Neural cell (in vitro differentiated cells): Measurements from ENCODE around the gene SLX4IP.

Source experiments
- CTCF ChIP-seq: fragments of 450-650 bp; IDR thresholded peaks from 2 replicates; pipeline ENCODE4 v1.5.1; 2014; ENCODE audit warnings: antibody characterized with exemption, mild to moderate bottlenecking, moderate library complexity; ENCODE audit not compliant: poor library complexity, severe bottlenecking
- EZH2 ChIP-seq: fragments of 200-600, 300-800 bp; shearing (Covaris generic), sonication (generic); IDR thresholded peaks from 2 replicates; pipeline ENCODE4 v1.6.1; 2014; ENCODE audit warnings: antibody characterized with exemption, low read length, borderline replicate concordance, mild to moderate bottlenecking; ENCODE audit not compliant: insufficient read depth, poor library complexity, severe bottlenecking
- RAD21 ChIP-seq: fragments of 450-650 bp; conservative IDR thresholded peaks from 2 replicates; pipeline ENCODE4 v1.6.1; 2014; ENCODE audit warnings: antibody characterized with exemption, mild to moderate bottlenecking, moderate library complexity

DNA sequence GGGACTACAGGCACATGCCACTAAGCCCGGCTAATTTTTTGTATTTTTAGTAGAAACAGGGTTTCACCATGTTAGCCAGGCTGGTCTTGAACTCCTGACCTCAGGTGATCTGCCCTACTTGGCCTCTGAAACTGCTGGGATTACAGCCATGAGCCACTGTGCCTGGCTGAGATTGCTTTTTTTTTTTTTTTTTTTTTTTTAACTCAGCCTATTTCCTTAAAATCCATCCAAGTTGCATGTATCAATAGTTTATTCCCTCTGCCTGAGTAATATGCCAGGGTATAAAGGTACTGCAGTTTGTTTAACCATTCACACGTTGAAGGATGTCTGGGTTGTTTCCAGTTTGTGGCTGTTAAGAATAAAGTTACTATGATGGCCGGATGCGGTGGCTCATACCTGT lies 10.7 kb downstream of the SLX4IP start:
- TF ChIP-seq CTCF (no peak), RAD21 (no peak), EZH2 (no peak)
